HG03103 (cell line): ENCODE data around the gene ZNG1C.
"Not testable (repeated sequence)": the region's sequence is repeated elsewhere in the genome, so short reads cannot be mapped to it uniquely, and the experiment has no call there.

ENCODE experiments used
- ATAC-seq: cut with Tn5 transposase; IDR thresholded peaks from one replicate; pipeline ENCODE4 v1.9.1; 2021; ENCODE audit warnings: low read depth; ENCODE audit not compliant: unreplicated experiment

The ZNG1C gene

DNA sequence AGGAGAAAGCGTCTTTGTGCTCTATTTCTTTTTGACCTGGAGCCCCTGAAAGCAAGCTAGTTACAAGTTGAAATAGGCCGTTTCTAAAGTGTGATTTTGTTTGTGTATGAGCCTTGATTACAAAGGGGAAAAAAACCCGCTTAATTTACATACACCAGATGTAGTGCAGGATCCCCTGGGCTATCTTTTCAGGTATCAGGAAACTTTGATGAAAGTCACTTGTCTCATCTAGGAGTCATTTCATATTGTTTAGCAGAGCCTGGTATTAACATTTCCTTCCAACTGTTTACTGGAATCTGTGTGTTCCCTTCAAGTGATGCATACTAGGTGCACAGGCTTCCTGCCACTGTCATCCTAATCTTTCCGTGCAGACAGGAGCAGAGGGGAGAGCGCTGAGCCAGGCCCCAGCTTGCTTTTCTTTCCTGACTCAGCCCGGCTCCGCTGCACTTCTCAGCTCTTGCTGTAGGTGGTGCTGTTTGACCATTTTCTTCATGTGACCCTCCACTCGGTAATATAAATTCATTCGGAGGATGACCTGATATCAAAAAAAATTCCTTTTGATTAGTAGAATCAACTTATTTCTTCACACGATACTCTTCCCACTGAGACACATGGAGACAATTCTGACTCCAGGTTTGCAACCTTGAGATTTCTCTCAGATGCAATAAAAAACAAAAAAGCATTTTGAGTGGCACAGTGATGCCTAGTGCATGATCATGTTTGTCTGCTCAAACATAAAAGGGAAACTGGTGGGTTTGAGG is 100.7 kb downstream of the ZNG1C start:
- ATAC-seq = peak; percentile 86

DNA sequence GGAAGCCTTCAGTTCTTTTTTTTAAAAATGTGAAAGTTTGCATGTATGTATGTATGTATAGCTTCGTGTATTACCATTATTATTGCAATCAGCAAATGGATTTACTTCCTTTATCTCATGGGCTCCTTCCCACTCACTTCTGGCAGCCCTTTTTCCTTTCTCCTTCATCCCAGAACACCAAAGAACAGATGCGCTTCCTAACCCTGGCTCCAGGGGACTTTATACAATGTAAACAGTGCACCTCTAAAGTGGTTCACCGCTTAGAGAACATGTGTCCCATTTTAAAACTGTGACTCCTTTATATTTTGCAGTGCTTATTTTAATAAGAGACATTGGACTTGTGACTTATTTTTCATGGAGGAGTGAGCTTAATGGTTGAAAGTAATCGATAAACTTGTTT is 101.5 kb downstream of the ZNG1C start:
- ATAC-seq = not testable (repeated sequence)

- not testable (repeated sequence) for ATAC-seq
Observed at GRCh38 chr9:68343992-68344391, 102.2 kb downstream of the ZNG1C start.
